HL-60 (cell line): ENCODE data around the gene ADD1.

Source experiments
- DNase-seq, 2 experiments: peaks; one replicate each; pipeline ENCODE4 v3.0.0-alpha.2; 2010 to 2020; ENCODE audit warnings: low read depth in 1 of 2, low spot score in 1 of 2
- H3K27ac ChIP-seq: fragments of 250-450 bp; sonication (Bioruptor Pico); replicated peaks from 2 replicates; pipeline ENCODE4 v1.5.1; 2020; ENCODE audit warnings: mild to moderate bottlenecking, moderate library complexity
- H3K27me3 ChIP-seq: fragments of 250-450 bp; sonication (Bioruptor Pico); 2 replicates; pipeline ENCODE4 v1.5.1; 2021; ENCODE audit warnings: mild to moderate bottlenecking, moderate library complexity; ENCODE audit not compliant: insufficient read depth, poor library complexity, severe bottlenecking
- H3K4me3 ChIP-seq: replicated peaks from 2 replicates; pipeline ENCODE4 v1.5.1; 2011; ENCODE audit warnings: mild to moderate bottlenecking, control low read depth, low read length; ENCODE audit not compliant: insufficient read depth
- GABPA ChIP-seq: IDR thresholded peaks from 2 replicates; pipeline ENCODE4 v1.6.1; 2012; ENCODE audit warnings: low read depth
- POLR2AphosphoS5 ChIP-seq: IDR thresholded peaks from 2 replicates; pipeline ENCODE4 v1.6.1; 2012; ENCODE audit warnings: low read depth
- REST ChIP-seq: IDR thresholded peaks from 2 replicates; pipeline ENCODE4 v1.6.1; 2012; ENCODE audit warnings: low read depth; ENCODE audit not compliant: insufficient replicate concordance
- SPI1 ChIP-seq: IDR thresholded peaks from 2 replicates; pipeline ENCODE4 v1.6.1; 2012; ENCODE audit warnings: low read depth, mild to moderate bottlenecking, borderline replicate concordance
- TF ChIP-seq, protein P1 (sequence below): IDR thresholded peaks from one replicate; pipeline ENCODE4 v1.5.1; 2011; ENCODE audit warnings: low read length, control low read depth, inconsistent platforms; ENCODE audit not compliant: insufficient read depth

ADD1 gene

DNA sequence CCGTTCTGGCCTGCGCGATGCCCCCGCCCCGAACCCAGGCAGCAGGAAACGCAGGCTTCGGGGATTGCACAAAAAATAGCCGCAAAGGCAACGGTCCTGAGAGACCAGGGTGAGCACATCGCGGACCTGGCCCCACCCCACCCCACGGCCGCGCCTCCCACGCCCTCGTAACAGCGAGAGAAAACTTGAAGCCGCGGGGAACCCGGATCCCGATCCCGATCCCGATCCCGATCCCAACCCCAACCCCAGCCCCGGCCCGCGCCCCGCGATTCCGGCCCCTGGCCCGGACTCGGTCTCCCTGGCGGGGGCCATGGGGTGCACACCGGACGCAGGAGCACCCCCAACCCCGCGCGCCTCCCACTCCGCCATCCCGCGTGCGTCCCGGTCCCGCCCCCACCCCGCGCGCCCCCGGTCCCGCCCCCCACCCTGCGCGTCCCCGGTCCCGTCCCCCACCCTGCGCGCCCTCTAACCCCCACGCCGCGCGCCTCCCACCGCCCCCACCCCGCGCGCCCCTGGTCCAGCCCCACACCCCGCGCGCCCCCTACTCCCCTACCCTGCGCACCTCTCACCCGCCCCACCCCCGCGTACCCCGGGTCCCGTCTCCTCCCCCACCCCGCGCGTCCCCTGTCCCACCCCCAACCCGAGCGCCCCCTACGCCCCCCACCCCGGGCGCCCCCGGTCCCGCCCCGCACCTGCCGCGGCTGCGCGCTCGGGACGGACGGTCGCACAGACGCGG is 90.6 kb downstream of the ADD1 start:
- Histone ChIP-seq H3K27me3 (no peaks in the 10 kb centered on the region), H3K27ac (peak overlapping the region; percentile 99), H3K4me3 (peak overlapping the region; percentile 75)
- DNase-seq: peak; percentile 81 to 92
- TF ChIP-seq GABPA (no peak), POLR2AphosphoS5 (peak; percentile 59; the same call in 1 of the 2 replicates), SPI1 (no peak), REST (no peak)

GRCh38 chr4:2934813-2935761 is 91.4 kb downstream of the ADD1 start:
- Histone ChIP-seq H3K27ac (peak overlapping the region; percentile 91), H3K27me3 (no peaks in the 10 kb centered on the region), H3K4me3 (peak overlapping the region; percentile 75)
- TF ChIP-seq, protein P1, sequence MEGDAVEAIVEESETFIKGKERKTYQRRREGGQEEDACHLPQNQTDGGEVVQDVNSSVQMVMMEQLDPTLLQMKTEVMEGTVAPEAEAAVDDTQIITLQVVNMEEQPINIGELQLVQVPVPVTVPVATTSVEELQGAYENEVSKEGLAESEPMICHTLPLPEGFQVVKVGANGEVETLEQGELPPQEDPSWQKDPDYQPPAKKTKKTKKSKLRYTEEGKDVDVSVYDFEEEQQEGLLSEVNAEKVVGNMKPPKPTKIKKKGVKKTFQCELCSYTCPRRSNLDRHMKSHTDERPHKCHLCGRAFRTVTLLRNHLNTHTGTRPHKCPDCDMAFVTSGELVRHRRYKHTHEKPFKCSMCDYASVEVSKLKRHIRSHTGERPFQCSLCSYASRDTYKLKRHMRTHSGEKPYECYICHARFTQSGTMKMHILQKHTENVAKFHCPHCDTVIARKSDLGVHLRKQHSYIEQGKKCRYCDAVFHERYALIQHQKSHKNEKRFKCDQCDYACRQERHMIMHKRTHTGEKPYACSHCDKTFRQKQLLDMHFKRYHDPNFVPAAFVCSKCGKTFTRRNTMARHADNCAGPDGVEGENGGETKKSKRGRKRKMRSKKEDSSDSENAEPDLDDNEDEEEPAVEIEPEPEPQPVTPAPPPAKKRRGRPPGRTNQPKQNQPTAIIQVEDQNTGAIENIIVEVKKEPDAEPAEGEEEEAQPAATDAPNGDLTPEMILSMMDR: no peak
- TF ChIP-seq REST (no peak), GABPA (peak; percentile 79), POLR2AphosphoS5 (peak; percentile 64; the same call in 1 of the 2 replicates), SPI1 (no peak)
- DNase-seq: peak; percentile 93 to 94

GRCh38 chr4:2935762-2936743 is 92.4 kb downstream of the ADD1 start:
- H3K27ac ChIP-seq: peak overlapping the region; percentile 91
- no peaks in the 10 kb centered on the region for H3K27me3 ChIP-seq
- H3K4me3 ChIP-seq: peak overlapping the region; percentile 75
- no peak for DNase-seq
- TF ChIP-seq GABPA: no peak
- TF ChIP-seq, protein P1: no peak
- no peak for TF ChIP-seq REST
- TF ChIP-seq SPI1: no peak
- no peak for TF ChIP-seq POLR2AphosphoS5
